Erythroblast (primary cell): ENCODE measurements around the gene POTEI.
"Not testable (repeated sequence)": the region's sequence is repeated elsewhere in the genome, so short reads cannot be mapped to it uniquely, and the experiment has no call there.

Source experiments
- GATA1 ChIP-seq: IDR thresholded peaks from 2 replicates; pipeline ENCODE4 v1.6.1; 2011; ENCODE audit warnings: low read depth, mild to moderate bottlenecking, control low read depth, low read length, moderate library complexity
- POLR2A ChIP-seq: IDR thresholded peaks from 2 replicates; pipeline ENCODE4 v1.6.1; 2011; ENCODE audit warnings: mild to moderate bottlenecking, low read length

DNA sequence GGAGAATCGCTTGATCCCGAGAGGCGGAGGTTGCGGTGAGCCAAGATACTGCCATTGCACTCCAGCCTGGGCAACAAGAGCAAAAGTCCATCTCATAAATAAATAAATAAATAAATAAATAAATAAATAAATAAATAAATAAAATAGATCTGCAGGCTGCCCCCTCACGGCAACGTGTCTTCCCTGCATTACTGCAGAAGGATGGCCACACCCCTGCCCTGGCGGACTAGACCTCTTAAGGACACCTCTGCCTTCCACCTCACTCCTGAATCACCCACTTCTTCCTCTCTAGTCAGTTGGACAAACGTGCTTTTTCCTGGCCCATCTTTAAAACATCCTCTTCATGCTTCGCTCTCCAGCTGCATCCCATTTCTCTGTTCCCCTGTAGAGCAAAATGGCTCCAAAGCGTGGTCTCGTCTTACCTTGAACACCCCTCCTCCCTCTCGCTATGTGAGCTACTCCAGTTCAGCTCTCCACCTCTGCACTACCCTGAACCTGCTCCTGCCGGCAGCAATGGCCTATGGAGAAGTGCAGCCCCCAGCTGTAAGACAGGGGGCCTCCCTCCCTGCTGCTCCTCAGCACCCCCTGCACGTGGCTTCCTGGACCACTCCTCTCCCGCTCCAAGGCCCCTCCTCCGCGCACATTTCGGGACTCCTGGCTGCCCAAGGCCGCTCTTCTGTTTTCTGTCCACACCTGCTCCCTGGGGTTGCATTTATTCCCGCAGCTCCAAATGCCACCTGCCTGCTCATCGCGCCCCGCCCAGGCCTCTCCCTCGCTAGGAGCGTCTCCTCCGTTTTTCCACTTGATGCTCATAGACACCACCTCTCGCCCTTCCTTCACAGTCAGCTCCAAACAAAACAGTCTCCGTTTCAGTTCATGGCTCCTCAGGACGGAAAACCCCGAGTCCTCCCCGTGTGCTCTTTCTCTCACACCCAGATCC lies 1.9 kb upstream of the POTEI start:
- TF ChIP-seq POLR2A, GATA1: not testable (repeated sequence)
